Tibial nerve (tissue), 4 donors: ENCODE results near the gene SECISBP2L. TPM values are rescaled to one million over a fixed set of nuclear protein-coding genes. Genes with fewer than 3 reads are reported as not detected.

ENCODE experiments used
- DNase-seq, 2 donors: peaks; one replicate each; pipeline ENCODE4 v3.0.0-alpha.2; 2019; ENCODE audit warnings: low spot score in 2 of 2
- H3K27ac ChIP-seq, 4 donors: fragments of 200-600 bp; sonication (generic) in 3 of 4; one replicate each; pipeline ENCODE4 v1.5.1; 2017 to 2019; ENCODE audit warnings: mild to moderate bottlenecking in 1 of 4
- H3K27me3 ChIP-seq, 2 donors: fragments of 200-600 bp; sonication (generic) in 1 of 2; one replicate each; pipeline versions ENCODE4 v1.5.1 to v1.6.0; 2017 to 2019
- H3K36me3 ChIP-seq, 3 donors: fragments of 200-600 bp; sonication (generic); one replicate each; pipeline ENCODE4 v1.5.1; 2018 to 2019
- H3K4me1 ChIP-seq, 4 donors: fragments of 200-600 bp; sonication (generic) in 3 of 4; one replicate each; pipeline ENCODE4 v1.5.1; 2017 to 2019
- H3K4me3 ChIP-seq, 4 donors: fragments of 200-600 bp; sonication (generic) in 3 of 4; one replicate each; pipeline ENCODE4 v1.5.1; 2017 to 2019; ENCODE audit warnings: mild to moderate bottlenecking in 1 of 4, moderate library complexity in 1 of 4
- H3K9me3 ChIP-seq, 4 donors: fragments of 200-600 bp; sonication (generic) in 3 of 4; one replicate each; pipeline ENCODE4 v1.5.1; 2017 to 2019
- EP300 ChIP-seq, 2 donors: sonication (generic); formaldehyde crosslinking; IDR thresholded peaks; one replicate each; pipeline ENCODE4 v1.6.1; 2017; ENCODE audit warnings: antibody characterized with exemption in 2 of 2, mild to moderate bottlenecking in 1 of 2
- POLR2A ChIP-seq, 2 donors: fragments of 450-650 bp; IDR thresholded peaks; one replicate each; pipeline ENCODE4 v1.6.1; 2017; ENCODE audit warnings: antibody characterized with exemption in 2 of 2, mild to moderate bottlenecking in 2 of 2, moderate library complexity in 2 of 2
- WGBS, 2 donors: methylation state at CpG; one replicate each; pipeline ENCODE4 v1.1.5; 2018; 5-methylcytosine and 5-hydroxymethylcytosine counted together
- total RNA-seq, 4 donors: library from RNA; depleted of rRNA; stranded (reverse); fragments of >200 nt; gene quantifications; one replicate each; pipeline ENCODE4 v1.1.0, GENCODE V29; 2016
- TF ChIP-seq, protein P1 (sequence below), 5 experiments: fragments of 200-600 bp in 3 of 5; fragments of 450-650 bp in 2 of 5; sonication (generic) in 3 of 5; IDR thresholded peaks; one replicate each; pipeline ENCODE4 v1.5.1; 2016 to 2019; ENCODE audit warnings: antibody characterized with exemption in 5 of 5, mild to moderate bottlenecking in 3 of 5, moderate library complexity in 2 of 5

The SECISBP2L gene
- total RNA-seq, 4 donors from 2014 or later: 178 to 324 (median 283) TPM

GRCh38 chr15:49063402-49064280, 17.4 kb upstream of the SECISBP2L start:
- H3K27me3 ChIP-seq: no peaks in the 10 kb centered on the region
- no peak overlapping the region for H3K4me3 ChIP-seq
- H3K9me3 ChIP-seq: no peaks in the 10 kb centered on the region
- H3K4me1 ChIP-seq: no peaks in the 10 kb centered on the region
- 70% methylated on average over 14 of the region's 14 CpGs for WGBS, 2 donors
- DNase-seq: no peak
- TF ChIP-seq EP300 (IDR thresholded peaks at IDR 0.05): no peak
- TF ChIP-seq POLR2A (IDR thresholded peaks at IDR 0.05): no peak
- TF ChIP-seq, protein P1, sequence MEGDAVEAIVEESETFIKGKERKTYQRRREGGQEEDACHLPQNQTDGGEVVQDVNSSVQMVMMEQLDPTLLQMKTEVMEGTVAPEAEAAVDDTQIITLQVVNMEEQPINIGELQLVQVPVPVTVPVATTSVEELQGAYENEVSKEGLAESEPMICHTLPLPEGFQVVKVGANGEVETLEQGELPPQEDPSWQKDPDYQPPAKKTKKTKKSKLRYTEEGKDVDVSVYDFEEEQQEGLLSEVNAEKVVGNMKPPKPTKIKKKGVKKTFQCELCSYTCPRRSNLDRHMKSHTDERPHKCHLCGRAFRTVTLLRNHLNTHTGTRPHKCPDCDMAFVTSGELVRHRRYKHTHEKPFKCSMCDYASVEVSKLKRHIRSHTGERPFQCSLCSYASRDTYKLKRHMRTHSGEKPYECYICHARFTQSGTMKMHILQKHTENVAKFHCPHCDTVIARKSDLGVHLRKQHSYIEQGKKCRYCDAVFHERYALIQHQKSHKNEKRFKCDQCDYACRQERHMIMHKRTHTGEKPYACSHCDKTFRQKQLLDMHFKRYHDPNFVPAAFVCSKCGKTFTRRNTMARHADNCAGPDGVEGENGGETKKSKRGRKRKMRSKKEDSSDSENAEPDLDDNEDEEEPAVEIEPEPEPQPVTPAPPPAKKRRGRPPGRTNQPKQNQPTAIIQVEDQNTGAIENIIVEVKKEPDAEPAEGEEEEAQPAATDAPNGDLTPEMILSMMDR (IDR thresholded peaks at IDR 0.05): no peak
- no peaks in the 10 kb centered on the region for H3K36me3 ChIP-seq
- H3K27ac ChIP-seq: no peak overlapping the region

- H3K27me3 ChIP-seq: no peaks in the 10 kb centered on the region
- peak overlapping the region in 1 of 4 donors; percentile 4 for H3K27ac ChIP-seq
- WGBS, 2 donors: 53 to 61% methylated on average over 13 of the region's 13 CpGs
- TF ChIP-seq EP300 (IDR thresholded peaks at IDR 0.05) (no peak), POLR2A (IDR thresholded peaks at IDR 0.05) (no peak)
- TF ChIP-seq, protein P1 (IDR thresholded peaks at IDR 0.05): no peak
- H3K9me3 ChIP-seq: no peaks in the 10 kb centered on the region
- H3K36me3 ChIP-seq: no peaks in the 10 kb centered on the region
- H3K4me3 ChIP-seq: no peak overlapping the region
- no peaks in the 10 kb centered on the region for H3K4me1 ChIP-seq
- DNase-seq: no peak
These were observed 16.7 kb upstream of the SECISBP2L start for GRCh38 chr15:49062900-49063299.

GRCh38 chr15:49060710-49061495, 14.7 kb upstream of the SECISBP2L start:
- Histone ChIP-seq H3K4me1 (no peaks in the 10 kb centered on the region), H3K27me3 (no peaks in the 10 kb centered on the region), H3K9me3 (no peaks in the 10 kb centered on the region), H3K36me3 (no peaks in the 10 kb centered on the region), H3K4me3 (no peak overlapping the region), H3K27ac (no peak overlapping the region)
- no peak for DNase-seq
- 80 to 82% methylated on average over 4 of the region's 4 CpGs for WGBS, 2 donors
- TF ChIP-seq POLR2A (IDR thresholded peaks at IDR 0.05) (no peak), EP300 (IDR thresholded peaks at IDR 0.05) (no peak)
- TF ChIP-seq, protein P1 (IDR thresholded peaks at IDR 0.05): no peak

GRCh38 chr15:49059491-49059890, 13.2 kb upstream of the SECISBP2L start:
- Histone ChIP-seq H3K36me3 (no peaks in the 10 kb centered on the region), H3K4me3 (no peak overlapping the region), H3K9me3 (no peaks in the 10 kb centered on the region), H3K4me1 (no peaks in the 10 kb centered on the region), H3K27ac (no peak overlapping the region), H3K27me3 (no peaks in the 10 kb centered on the region)
- TF ChIP-seq POLR2A (IDR thresholded peaks at IDR 0.05) (no peak), EP300 (IDR thresholded peaks at IDR 0.05) (no peak)
- DNase-seq: no peak
- 80 to 90% methylated on average over 3 of the region's 3 CpGs for WGBS, 2 donors

- Histone ChIP-seq H3K4me3 (no peak overlapping the region), H3K36me3 (no peaks in the 10 kb centered on the region), H3K4me1 (no peaks in the 10 kb centered on the region), H3K27ac (no peak overlapping the region), H3K9me3 (no peaks in the 10 kb centered on the region), H3K27me3 (no peaks in the 10 kb centered on the region)
- 83 to 90% methylated on average over 1 of the region's 1 CpG for whole genome bisulfite sequencing, 2 donors
- no peak for TF ChIP-seq POLR2A (IDR thresholded peaks at IDR 0.05)
- TF ChIP-seq, protein P1 (IDR thresholded peaks at IDR 0.05): no peak
- no peak for TF ChIP-seq EP300 (IDR thresholded peaks at IDR 0.05)
- no peak for DNase-seq
These were observed 12.3 kb upstream of the SECISBP2L start for GRCh38 chr15:49058559-49058958.
